Stimulated activated CD4-positive, alpha-beta T cell treated with anti-CD3 and anti-CD28 coated beads, Interleukin-1b, Interleukin-23, amount 100 ng/mL, for 48 hours (primary cell): ENCODE results near the gene MATR3.
"Not testable (repeated sequence)": the region's sequence is repeated elsewhere in the genome, so short reads cannot be mapped to it uniquely, and the experiment has no call there.

Source experiments
- DNase-seq: peaks from one replicate; pipeline ENCODE4 v3.0.0-alpha.2; 2020

The MATR3 gene

DNA sequence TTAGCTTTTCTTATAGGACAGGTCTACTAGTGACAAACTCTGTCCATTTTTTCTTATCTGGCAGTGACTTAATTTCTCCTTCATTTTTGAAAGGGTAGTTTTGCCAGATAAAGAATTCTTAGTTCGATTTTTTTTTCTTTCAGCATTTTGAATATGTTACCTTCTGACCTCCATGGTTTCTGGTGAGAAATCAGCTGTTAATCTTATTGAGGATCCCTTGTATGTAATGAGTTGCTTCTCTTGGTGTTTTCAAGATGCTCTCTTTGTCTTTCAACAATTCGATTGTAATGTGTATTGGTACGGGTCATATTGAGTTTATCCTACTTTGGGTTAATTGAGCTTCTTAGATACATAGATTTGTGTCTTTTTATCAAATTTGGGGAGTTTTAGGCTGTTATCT is 60.6 kb downstream of the MATR3 start:
- DNase-seq, result no peak

DNA sequence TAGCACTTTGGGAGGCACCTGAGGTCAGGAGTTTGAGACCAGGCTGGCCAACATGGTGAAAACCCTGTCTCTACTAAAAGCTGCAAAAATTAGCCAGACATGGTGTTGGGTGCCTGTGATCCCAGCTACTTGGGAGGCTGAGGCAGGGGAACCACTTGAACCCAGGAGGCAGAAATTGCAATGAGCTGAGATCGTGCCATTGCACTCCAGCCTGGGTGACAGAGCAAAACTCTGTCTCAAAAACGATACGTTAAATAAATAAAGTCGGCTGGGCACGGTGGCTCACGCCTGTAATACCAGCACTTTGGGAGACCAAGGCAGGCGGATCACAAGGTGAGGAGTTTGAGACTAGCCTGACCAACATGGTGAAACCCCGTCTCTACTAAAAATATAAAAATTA is 62.4 kb downstream of the MATR3 start:
- not testable (repeated sequence) for DNase-seq

DNA sequence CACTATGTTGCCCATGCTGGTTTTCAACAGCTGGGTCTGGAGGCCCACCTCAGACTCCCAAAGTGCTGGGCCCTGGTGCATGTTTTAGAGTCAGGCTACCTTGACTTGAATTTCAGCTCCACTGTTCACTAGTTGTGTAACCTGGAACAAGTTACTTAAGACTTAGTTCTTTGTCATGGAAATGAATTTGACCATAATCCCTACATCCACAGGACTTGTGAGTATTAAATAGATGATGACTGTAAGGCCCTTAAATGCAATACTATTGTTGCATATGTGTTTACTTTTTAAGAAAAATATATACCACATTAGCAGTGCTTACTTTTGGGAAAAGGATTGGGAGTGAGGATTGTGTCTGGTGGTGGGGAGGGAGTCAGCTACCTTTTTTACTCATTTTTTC is 64.5 kb downstream of the MATR3 start:
- DNase-seq, result no peak

DNA sequence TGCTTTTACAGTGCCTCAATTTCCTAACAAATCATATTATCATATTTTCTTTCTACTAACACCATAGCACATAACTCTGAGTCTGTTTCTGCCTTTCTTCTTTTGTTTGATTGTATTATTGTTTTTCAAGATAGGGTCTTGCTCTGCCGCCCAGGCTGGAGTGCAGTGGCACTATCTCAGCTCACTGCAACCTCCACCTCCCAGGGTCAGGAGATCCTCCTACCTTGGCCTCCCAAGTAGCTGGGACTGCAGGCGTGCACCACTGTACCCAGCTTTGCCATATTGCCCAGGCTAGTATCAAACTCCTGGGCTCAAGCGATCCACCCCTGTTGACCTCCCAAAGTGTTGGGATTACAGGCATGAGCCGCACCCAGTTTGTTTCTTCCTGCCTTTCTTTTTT is 66.8 kb downstream of the MATR3 start:
- no peak for DNase-seq

DNA sequence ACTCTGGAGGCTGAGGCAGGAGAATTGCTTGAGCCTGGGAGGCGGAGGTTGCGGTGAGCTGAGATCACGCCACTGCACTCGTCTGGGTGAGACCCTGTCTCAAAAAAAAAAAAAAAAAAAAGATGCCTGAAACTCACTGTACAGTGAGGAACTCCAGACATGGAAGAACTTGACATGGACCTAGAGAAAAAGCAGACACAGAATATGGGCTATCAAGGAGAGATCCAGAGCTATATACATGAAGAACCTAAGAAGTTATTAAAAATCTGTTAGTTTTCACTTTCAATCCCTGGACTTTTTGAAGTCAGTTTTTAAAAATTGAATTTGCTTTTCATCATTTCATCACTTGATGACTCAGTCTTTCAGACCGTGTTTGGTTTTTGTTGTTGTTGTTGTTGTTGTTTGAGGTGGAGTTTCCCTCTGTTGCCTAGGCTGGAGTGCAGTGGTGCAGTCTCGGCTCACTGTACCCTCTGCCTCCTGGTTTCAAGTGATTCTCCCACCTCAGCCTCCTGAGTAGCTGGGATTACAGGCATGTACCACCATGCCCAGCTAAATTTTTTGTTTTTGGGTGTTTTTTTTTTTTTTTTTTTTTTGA is 68.4 kb downstream of the MATR3 start:
- DNase-seq, result no peak

DNA sequence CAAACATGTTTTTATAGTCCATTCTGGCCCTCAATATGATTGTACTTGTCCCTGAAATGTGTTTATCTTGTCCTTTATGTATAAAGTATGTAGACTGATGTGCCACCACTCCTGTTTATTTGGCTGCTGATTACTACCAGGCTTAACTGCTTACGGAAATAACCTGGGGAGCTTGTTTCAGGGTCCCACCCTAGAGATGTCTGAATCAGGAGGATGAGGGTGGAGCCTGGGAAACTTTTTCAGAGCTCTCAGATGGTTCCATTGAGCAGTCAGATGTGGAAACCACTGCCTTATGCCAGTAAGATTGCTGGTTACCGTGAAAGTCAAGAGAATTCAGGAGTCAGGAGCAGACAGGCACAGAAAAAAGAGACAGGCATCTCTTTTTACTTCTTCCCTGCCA is 70.4 kb downstream of the MATR3 start:
- no peak for DNase-seq

DNA sequence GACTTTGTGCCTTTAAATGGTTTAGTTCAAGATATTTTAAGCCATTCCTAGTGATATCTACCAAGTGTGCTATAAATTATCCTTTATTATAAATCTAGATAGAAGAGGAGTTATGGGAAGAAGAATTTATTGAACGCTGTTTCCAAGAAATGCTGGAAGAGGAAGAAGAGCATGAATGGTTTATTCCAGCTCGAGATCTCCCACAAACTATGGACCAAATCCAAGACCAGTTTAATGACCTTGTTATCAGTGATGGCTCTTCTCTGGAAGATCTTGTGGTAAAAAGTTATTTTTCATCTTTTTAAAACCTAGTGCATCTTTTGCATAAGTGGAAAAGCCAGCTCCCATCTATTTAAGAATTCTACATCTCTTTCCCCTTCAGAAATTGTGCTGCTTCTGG is 70.9 kb downstream of the MATR3 start:
- no peak for DNase-seq

DNA sequence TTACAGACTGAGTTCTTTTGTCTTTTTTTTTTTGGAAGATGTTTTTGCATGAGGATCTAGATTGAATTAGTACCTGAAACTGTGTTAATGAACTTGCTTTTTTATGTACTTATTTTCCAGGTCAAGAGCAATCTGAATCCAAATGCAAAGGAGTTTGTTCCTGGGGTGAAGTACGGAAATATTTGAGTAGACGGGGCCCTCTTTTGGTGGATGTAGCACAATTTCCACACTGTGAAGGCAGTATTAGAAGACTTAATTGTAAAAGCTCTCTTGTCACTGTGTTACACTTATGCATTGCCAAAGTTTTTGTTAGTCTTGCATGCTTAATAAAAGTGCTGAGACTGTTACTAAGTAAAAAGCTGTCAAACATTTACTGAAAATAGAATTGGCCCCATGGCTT is 75.1 kb downstream of the MATR3 start:
- no peak for DNase-seq

DNA sequence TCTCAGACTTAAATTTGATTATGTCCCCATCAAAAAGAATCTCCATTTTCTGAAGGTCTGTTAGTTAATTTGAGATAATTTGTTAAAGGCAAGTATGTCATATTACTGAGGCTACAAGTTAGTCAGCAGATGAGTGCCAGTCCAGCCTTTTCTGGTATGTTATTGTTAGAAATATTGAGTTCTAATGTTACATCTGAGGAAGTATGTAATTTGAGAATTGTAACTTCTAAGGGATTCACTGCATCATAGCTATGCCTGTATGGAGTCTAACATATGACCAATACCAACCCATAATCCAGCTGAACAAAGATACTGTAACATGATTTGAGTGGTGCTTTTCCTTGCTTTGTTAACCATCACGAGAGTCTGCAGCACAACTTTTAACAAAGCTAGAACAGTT is 75.6 kb downstream of the MATR3 start:
- no peak for DNase-seq

DNA sequence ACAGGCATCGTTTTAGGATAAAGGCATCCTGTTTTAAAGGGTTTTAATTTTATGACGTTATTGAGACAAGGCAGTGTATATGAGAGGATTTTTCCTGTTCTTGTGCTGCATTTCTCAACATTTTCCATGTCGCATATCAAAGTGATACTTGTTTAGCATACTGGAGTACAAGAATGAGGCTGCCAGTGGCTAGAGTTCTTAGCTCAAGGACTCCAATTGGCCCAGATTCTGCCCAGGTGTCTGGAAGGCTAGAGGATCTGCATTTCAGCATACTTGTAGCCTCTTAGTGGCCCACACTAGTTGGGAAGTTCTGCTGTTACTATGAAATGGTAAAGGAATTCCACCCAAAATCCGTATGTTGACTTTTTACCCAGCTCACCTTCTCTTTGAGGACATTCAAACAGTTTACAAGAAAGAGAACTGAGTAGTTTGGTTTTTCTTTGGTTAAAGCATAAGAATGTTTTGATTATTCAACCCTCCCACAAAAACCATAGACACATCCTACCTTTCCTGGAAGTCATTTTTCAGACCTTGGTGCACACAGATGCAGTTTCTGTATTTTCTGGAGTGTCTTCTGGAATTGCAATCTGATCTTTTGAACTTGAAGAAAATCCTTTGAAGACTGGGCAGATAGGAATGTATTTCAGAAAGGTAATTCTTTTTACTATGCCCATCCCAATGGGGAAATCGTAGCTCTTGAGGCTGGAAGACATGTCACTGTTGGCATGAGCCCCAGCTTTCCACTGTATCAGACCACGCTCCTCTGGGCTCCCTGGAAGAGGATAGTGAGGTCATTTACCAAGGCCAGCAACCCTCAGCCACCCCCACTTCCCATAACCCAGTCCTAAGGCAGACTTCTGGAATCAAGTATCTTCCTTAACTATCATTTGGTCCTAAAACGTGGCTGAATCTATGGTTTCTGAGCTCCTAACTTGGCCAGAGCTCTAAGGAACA is 78.2 kb downstream of the MATR3 start:
- no peak for DNase-seq

- DNase-seq, result no peak
These were observed 81.4 kb downstream of the MATR3 start for GRCh38 chr5:139374909-139375308.

DNA sequence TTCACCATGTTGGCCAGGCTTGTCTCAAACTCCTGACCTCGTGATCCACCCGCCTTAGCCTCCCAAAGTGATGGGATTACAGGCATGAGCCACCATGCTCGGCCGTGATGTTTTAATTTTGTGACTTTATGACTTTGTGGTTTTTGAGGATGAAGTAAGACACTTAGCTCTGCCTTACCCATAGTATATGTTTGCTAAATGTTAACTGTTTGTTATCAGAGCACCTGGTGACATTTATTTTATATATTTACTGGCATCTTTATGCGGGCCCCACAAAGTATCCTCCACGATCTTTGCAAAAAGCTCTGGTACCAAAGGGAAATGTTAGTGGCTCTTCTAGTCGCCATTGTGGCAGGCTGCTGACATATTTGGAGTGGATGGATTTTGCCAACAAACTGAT is 82.8 kb downstream of the MATR3 start:
- no peak for DNase-seq

GRCh38 chr5:139377226-139377625 is 83.7 kb downstream of the MATR3 start:
- no peak for DNase-seq

- no peak for DNase-seq
These were observed 84.7 kb downstream of the MATR3 start for GRCh38 chr5:139378101-139378825.

DNA sequence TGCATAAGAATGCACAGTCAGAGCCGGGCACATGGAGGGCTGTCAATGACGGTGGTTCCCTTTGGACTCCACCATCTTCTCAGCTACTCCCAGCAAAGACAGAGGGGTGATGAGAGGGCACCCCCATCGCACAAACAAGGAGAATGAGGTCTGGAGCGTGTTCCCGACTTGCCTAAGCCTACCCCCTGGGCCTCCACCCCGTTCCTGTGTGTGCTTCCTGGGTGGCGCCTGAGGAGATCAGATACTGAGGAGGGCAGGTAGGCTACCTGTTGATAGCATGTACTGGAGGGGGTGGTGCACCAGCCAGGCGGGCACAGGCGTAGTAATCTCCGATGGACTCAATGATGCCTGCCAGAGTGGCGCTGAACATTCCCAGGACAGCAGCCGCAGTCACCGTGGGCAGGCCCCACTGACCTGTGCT is 85.4 kb downstream of the MATR3 start:
- no peak for DNase-seq

DNA sequence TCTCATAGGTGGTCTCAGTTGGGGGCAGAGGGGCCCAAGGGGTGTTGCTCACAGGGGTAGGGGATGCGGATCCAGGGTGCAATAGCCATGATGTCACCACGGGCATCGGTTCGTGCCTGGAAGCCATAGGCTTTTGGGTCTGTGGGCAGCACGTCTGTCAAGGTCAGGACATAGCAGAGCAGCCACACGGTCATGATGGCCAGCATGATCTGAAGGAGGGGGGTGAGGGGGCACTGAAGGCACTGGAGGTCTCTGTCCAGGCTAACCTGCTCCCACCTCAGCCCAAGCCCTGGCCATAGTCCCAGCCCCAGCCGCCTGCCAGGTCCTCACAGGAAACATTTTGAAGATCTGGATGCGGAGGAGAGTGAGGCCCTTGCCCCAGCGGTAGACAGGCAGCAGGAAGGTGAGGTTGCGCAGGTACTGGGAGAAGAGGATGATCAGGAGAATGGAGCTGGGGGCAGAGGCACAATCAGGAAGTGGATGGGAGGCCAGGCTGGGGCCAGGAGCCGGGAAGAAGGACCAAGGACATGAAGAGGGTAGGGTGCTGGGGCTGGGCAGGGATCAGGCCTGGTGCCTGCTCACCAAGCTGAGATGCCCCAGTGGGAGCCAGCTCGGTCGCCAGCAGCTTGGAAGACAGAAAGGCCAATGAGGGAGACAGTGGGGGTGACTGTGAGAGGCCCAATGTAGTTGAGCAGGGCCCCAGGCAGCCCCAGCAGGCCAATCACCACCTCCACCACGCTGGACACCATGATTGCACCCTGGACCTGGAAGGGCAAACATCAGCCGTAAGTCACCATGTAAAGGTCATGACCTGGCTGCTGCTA is 86.3 kb downstream of the MATR3 start:
- DNase-seq, result no peak
